HG03135 (cell line): ENCODE measurements around the gene ZSWIM5.
"Not testable (repeated sequence)": the region's sequence is repeated elsewhere in the genome, so short reads cannot be mapped to it uniquely, and the experiment has no call there.

Source experiments
- ATAC-seq: cut with Tn5 transposase; IDR thresholded peaks from one replicate; pipeline ENCODE4 v1.9.1; 2021; ENCODE audit warnings: mild to moderate bottlenecking, moderate library complexity; ENCODE audit not compliant: unreplicated experiment

The ZSWIM5 gene

DNA sequence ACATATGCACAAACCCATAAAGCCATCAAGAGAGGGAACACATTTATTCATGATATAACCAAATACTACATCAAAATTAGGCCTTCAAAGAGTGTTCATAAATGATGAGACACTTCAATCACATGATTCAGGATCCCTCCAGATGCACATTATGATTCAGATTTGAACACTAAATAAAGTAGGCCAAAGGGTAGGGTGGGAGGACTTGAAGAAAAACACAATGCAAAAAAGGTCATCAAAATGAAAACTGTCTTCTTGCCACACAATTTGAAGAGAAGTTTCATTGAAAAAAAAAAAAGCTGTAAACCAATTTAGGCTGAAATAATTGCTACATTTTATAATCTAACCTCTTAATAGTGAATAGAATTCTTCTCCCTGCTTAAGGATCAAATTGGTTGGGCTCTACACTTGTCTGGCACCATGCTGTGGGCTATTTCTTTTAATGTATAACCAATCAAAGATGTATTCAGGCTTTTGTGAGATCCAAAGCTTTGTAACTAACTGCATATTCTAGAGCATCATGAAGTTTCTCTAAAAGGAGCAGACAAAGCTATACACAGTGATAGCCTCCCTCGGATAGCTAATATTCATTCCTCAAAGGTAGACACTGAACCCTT lies 58.1 kb downstream of the ZSWIM5 start:
- no peak for ATAC-seq

DNA sequence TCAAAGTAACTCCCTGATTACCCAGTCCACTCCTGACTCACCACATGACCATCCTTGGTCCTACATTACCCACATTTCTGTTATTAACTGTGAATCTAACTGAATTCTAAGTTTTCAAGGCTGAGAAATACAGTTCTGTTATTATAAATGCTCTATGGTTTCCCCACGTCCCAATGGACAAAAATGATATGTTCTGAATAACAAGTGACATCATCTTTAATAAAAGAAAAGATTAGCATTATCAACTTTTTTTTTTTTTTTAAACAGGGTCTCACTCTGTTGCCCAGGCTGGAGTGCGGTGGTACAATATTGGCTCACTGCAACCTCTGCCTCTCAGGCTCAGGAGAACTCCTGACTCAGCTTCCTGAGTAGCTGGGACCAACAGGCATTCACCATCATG lies 59.6 kb downstream of the ZSWIM5 start:
- no peak for ATAC-seq

DNA sequence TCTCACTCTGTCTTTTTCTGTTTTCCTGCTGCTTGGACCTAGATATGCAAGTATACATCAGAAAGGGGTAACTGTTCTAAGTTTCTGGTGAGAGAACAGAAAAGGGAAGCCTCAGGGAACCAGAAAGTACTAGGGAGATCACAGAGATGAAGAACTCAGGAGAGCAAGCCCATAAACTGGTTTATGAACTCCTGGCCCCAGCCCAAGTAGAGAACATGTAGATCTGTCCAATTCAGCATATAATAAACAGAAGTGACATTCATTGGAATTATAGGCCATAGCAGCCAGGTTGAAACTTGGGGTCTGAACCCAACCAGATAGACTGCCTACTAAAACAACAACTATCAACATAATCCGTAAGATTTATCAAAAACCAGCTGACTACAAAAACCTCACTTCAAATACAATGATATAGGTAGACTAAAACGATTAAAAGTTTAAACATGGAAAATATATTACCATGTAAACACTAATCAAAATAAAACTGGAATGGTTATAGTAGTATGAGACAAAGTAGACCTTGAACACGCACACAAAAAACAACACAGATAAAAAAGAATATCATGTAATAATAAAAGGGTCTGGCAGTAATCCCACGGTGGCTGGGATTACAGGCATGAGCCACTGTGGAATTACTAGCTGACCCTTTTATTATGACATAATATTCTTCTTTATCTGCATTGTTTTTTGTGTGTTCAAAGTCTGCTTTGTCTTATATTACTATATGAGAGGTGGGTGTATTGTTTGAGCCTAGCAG lies 65.0 kb downstream of the ZSWIM5 start:
- no peak for ATAC-seq

DNA sequence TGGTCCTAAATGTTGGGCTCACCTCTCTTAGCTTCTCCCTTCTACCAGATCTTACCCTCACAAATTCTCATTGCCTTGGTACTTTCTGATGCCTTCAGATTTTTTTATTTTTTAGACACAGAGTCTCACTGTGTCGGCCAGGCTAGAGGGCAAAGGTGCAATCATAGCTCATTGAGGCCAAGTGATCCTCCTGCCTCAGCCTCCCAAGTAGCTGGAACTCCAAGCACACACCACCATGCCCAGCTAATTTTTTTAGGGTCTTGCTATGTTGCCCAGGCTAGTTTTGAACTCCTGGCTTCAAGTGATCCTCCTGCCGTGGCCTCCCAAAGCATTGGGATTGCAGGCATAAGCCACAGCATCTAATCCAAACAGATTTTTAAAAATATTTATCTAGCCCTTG lies 69.4 kb downstream of the ZSWIM5 start:
- ATAC-seq: no peak

DNA sequence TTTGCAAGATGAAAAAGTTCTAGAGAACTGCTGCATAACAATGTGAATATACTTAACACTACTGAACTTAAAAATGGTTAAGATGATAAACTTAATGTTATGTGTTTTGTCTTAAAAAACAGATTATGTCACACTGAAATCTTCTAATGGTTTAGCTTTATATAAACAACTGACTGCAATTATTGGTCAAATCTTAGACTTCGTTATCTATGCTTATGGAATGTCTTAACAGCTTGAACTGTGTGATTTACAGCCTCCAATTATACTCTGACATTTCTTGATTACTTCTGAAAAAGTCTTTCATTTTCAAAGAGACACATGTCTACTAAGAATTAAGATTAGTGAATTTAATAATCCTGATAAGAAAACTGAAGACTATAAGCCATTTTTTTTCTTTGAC lies 71.1 kb downstream of the ZSWIM5 start:
- ATAC-seq: no peak

DNA sequence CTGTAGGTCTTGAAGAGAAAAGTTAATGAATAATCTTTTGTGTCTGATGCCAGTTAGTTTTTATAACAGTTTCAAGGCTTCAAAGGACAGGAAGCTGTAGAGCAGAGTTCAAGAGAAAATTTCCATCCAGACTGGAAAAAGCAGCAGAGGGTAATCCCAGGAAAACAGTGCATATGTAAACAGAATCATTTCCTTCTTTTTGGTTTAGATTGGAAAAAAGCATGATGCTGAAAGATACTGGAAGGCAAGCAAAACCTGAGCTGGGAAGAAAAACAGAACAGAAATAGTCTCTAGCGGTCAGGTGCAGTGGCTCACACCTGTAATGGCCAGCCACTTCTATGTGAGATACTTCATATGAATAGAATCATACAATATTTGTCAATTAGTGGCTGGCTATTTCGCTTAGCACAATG lies 71.9 kb downstream of the ZSWIM5 start:
- ATAC-seq: no peak

DNA sequence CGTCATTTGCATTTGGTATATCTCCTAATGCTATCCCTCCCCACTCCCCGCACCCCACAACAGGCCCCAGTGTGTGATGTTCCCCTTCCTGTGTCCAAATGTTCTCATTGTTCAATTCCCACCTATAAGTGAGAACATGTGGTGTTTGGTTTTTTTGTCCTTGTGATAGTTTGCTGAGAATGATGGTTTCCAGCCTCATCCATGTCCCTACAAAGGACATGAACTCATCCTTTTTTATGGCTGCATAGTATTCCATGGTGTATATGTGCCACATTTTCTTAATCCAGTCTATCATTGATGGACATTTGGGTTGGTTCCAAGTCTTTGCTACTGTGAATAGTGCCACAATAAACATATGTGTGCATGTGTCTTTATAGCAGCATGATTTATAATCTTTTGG lies 73.7 kb downstream of the ZSWIM5 start:
- ATAC-seq: not testable (repeated sequence)

DNA sequence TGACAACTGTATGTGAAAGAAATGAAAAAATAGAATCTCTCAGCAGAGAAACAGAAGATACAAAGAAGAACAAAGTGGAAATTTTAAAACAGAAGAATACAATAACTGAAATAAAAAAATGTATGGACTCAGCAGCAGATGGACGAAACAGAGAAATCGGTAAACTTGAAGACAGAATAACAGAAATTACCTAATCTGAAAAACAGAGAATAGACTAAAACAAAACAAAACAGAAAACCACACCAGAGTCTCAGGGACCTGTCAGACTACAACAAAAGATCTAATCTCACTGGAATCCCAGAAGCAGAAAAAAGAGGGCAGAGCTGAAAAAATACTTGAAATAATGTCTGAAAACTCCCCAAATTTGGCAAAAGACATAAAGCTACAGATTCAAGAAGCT lies 83.0 kb downstream of the ZSWIM5 start:
- no peak for ATAC-seq

DNA sequence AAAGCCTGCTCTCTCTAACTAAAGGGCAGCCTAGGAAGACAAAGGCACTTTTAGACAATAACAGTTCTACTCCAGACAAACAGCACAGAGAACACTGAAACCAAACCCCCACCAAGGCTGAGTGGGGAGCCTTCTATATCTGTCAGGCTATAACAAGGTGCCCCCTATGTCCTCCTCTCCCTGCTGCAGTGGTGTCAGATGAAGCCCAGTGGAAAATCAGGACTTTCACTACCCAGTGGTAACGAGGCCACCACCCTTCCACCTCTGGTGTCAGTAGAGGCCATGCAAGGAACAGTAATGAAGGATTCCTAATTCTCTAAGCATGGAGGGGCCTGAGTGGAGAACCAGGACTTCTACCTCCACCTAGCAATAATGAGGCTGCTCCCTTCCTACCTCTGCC lies 83.7 kb downstream of the ZSWIM5 start:
- no peak for ATAC-seq

DNA sequence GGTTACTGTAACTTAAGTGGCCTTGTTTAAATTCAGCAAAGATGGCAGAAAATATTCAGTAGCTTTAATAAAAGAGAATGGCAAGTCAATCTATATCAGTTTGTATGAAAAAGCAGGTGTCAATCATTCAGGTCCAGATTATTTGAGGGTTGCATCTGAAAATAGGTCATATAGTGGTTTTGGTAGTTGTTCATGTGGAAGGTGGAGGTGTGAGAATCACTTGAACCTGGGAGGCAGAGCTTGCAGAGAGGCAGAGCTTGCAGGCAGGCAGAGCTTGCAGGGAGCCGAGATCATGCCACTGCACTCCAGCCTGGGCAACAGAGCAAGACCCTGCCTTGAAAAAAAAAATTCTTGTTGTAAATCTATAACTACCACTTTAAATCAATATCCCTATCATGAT lies 88.6 kb downstream of the ZSWIM5 start:
- no peak for ATAC-seq

DNA sequence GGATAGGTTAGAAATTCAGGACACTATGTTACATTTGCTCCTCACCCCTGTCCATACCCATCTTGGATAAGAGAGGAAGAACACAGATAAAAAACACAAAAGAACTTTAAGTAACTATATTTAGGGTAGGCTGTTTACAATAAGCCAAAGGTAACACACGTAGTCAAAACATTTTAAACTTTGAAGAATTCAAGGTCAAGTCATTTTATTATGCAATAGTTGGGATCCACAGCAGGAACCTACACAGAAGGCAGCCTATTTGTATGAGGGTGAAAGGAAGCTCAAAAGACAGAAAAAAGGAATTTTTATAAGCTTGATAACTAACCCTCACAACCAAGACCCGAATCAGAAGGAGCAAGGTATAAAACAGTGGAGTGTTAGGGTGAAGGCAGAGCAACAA lies 89.6 kb downstream of the ZSWIM5 start:
- ATAC-seq: no peak

DNA sequence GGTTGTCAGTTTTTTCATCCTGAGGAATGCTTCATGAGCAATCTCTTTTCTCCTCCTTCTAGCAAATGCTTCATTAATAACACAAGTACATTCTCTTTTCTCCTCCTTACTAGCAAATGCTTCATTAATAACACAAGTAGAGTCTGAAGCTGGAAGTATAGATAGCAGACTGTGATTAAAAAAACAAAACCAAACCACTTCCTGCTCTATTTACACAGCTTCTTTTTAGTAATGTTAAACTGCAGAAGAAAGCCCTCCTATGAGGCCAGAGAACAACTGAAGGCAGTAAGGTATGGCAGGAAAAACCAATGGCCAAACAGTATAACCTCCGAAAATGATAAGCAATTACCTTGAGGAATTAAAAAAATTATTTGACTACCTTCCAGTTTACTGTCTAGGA lies 90.1 kb downstream of the ZSWIM5 start:
- ATAC-seq: no peak

DNA sequence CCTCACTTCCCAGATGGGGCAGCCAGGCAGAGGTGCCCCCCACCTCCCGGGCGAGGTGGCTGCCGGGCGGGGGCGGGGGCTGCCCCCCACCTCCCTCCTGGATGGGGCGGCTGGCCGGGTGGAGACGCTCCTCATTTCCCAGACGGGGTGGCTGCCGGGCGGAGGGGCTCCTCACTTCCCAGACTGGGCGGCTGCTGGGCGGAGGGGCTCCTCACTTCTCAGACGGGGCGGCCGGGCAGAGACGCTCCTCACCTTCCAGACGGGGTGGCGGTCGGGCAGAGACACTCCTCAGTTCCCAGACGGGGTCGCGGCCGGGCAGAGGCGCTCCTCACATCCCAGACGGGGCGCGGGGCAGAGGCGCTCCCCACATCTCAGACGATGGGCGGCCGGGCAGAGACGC lies 91.2 kb downstream of the ZSWIM5 start:
- ATAC-seq: not testable (repeated sequence)

DNA sequence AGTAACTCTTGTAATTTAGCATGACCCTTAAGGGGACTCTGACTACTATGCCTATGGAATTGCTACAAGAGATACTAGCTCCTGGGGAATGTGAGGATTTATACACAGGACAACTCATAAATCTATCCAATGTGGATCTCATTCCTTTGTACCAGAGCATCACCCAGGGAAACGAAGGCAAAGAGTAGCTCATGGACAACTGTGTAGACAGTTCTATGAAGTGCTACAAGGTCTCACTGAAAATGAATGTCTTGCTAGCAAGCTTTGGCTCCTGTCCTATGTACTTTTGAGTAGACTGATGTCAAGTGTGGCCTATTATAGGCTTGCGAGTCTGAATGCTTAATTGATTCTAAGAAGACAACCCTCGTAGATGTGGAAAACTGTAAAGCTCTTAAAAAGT lies 93.7 kb downstream of the ZSWIM5 start:
- ATAC-seq: no peak

DNA sequence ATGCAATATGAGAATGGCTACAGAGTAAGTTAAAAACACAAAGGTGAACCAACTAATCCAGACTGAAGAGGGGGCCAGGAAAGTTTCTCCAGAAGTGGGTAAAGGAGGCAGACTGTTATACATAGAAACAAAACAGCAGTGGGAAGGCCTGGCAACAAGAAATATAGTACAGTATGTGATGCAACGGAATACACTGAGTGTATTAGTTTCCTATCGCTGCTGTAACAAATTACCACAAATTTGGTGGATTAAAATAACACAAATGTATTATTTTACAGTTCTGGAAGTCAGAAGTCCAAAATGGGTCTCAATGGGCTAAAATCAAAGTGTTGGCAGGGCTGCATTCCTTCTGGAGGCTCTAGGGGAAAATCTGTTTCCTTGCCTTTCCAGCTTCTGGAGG lies 95.2 kb downstream of the ZSWIM5 start:
- ATAC-seq: no peak

DNA sequence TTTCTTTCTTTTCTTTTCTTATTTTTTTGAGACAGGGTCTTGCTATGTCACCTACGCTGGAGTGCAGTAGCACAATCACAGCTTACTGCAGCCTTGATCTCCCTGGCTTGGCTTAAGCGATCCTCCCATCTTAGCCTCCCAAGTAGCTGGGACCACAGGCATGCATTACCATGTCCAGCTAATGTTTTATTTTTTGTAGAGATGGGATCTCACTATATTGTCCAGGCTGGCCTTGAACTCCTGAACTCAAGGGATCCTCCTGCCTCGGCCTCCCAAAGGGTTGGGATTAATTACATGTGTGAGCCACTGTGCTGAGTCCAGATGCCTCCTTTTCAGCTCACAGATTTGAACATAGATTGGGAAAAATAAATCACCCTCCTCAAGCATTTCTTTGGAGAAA lies 98.6 kb downstream of the ZSWIM5 start:
- ATAC-seq: no peak

DNA sequence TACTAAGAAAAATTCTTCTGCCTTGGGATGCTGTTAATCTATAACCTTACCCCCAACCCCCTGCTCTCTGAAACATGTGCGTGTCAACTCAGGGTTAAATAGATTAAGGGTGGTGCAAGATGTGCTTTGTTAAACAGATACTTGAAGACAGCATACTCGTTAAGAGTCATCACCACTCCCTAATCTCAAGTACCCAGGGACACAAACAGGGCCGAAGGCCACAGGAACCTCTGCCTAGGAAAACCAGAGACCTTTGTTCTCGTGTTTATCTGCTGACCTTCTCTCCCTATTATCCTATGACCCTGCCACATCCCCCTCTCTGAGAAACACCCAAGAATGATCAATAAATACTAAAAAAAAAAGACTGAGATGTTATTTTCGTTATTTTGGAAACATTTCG lies 99.5 kb downstream of the ZSWIM5 start:
- not testable (repeated sequence) for ATAC-seq

DNA sequence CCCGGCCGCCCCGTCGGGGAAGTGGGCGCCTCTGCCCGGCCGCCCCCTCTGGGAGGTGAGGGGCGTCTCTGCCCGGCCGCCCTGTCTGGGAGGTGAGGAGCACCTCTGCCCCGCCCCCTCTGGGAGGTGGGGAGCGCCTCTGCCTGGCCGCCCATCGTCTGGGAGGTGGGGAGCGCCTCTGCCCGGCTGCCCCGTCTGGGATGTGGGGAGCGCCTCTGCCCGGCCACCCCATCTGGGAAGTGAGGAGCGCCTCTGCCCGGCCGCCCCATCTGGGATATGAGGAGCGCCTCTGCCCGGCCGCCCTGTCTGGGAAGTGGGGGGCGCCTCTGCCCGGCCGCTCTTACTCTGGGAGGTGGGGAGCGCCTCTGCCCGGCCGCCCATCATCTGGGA lies 100.3 kb downstream of the ZSWIM5 start:
- not testable (repeated sequence) for ATAC-seq

DNA sequence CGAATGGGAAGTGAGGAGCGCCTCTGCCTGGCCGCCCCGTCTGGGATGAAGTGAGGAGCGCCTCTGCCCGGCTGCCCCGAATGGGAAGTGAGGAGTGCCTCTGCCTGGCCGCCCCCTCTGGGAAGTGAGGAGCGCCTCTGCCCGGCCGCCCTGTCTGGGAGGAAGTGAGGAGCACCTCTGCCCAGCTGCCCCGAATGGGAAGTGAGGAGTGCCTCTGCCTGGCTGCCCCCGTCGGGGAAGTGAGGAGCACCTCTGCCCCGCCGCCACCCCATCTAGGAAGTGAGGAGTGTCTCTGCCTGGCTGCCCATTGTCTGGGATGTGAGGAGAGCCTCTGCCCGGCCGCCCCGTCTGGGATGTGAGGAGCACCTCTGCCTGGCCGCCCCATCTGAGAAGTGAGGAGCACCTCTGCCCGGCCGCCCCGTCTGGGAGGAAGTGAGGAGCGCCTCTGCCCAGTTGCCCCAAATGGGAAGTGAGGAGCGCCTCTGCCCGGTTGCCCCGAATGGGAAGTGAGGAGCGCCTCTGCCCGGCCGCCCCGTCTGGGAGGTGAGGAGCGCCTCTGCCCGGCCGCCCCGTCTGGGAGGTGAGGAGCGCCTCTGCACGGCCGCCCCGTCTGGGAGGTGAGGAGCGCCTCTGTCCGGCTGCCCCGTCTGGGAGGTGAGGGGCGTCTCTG lies 100.8 kb downstream of the ZSWIM5 start:
- ATAC-seq: not testable (repeated sequence)

DNA sequence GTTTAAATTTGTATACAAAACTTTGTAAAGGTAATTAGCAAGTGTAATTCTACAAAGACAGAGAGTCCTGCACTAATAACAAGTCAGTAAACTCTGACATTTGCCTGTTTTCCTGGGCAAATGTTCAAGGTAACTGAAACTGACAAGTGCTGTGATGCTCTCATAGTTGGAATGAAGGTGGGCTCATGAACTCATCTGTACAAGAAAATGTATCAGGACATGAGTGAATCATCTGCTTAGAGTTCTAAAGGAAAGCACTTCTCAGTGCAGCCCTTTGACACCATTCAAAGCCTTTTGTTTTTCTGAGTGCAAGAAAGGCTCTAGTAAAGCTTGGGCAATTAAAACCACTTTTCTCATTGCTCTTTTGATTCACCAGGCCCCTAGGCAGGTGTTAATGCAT lies 102.9 kb downstream of the ZSWIM5 start:
- no peak for ATAC-seq

DNA sequence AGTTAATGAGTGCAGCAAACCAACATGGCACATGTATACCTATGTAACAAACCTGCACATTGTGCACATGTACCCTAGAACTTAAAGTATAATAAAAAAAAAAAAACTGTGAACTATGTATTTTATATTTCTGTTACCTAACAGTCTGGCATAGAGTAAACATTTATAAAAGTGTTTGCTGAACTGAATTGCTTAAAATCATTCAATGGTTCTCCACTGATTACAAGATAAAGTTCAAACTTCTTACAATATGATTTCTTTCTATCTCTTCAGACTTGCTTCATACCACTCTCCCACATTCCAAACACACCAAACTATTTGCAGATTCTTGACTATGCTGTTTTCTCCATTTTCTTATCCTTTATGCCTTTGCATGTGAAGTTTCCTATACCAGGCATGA lies 104.5 kb downstream of the ZSWIM5 start:
- ATAC-seq: no peak

DNA sequence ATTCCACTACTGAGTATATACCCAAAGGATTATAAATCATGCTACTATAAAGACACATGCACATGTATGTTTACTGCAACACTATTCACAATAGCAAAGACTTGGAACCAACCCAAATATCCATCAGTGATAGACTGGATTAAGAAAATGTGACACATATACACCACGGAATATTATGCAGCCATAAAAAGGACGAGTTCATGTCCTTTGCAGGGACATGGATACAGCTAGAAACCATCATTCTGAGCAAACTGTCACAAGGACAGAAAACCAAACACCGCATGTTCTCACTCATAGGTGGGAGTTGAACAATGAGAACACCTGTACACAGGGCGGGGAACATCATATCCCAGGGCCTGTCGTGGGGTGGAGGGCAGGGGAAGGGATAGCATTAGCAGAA lies 104.9 kb downstream of the ZSWIM5 start:
- not testable (repeated sequence) for ATAC-seq
